ENCODE measurements around the gene SGK1.

DNA sequence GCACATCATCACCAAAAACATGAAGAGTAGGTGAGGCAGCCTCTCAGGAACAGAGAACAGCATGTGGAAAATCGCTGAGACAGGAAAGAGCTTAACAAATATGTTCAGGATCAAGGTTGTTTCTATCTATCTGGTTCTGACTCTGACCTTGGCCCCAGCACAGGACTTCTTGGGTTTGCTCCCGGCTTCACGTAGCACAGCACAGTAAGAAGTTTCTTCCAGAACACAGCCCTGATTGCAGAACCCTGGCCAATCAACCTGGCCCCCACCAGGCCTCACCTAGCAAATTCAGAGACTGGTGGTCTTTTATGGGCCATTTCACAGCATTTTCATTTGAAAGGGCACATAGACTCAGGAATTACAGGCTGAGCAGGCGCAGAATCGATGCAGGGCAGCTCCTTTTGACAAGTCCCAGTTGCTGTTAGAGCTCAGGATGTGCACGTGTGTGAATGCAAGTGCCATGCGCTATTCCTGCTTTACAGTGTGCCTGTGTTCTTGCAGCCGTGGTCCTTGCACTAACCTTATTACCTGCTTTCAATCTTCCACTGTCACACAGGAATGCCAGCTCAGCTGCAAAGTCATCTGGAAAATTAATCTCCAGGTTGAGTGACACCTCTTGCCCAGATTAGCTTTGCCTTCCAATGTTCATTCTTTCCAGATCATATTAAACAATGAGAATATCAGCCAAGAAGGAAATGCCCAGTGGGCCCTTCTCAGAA lies 165.0 kb downstream of the SGK1 start:
- TF ChIP-seq GATA2 (IDR thresholded peaks at IDR 0.05; ENCODE audit: low read depth, low read length): no peak
- no peak for TF ChIP-seq GATA3 (IDR thresholded peaks at IDR 0.05; ENCODE audit: low read depth, low read length)

Measured in SH-SY5Y (cell line).